Measurements from ENCODE around the gene FBXO44. TPM values are rescaled to one million over a fixed set of nuclear protein-coding genes. Genes with fewer than 3 reads are reported as not detected.

FBXO44 gene
- total RNA-seq, 1 experiment from 2014 or later: 22.6 TPM

DNA sequence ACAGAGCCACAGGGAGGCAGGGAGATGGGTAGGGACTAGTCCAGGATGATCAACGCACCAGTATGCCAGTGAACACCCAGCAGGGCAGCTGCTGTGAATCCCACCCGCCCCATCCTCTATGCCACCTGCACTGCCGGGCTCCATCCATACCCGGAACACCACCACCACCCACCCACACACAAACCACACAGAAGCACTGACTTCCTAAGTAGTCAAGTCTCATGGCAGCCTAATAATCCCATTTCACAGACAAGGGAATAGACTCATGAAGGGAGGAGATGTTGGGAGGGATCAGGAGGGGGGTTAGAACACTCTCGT lies 43.2 kb downstream of the FBXO44 start:
- TF ChIP-seq, protein P1, sequence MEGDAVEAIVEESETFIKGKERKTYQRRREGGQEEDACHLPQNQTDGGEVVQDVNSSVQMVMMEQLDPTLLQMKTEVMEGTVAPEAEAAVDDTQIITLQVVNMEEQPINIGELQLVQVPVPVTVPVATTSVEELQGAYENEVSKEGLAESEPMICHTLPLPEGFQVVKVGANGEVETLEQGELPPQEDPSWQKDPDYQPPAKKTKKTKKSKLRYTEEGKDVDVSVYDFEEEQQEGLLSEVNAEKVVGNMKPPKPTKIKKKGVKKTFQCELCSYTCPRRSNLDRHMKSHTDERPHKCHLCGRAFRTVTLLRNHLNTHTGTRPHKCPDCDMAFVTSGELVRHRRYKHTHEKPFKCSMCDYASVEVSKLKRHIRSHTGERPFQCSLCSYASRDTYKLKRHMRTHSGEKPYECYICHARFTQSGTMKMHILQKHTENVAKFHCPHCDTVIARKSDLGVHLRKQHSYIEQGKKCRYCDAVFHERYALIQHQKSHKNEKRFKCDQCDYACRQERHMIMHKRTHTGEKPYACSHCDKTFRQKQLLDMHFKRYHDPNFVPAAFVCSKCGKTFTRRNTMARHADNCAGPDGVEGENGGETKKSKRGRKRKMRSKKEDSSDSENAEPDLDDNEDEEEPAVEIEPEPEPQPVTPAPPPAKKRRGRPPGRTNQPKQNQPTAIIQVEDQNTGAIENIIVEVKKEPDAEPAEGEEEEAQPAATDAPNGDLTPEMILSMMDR (IDR thresholded peaks at IDR 0.05; ENCODE audit: insufficient read depth in 1 of 2, low read depth in 1 of 2, low read length in 1 of 2, severe bottlenecking in 1 of 2, unreplicated experiment in 1 of 2): no peak
- DNase-seq: no peak
- intact Hi-C loops (cut with micrococcal nuclease; ENCODE audit: unreplicated experiment): no loop called here
- H3K36me3 ChIP-seq (ENCODE audit: control insufficient read depth, insufficient read depth, low read length): no peaks in the 10 kb centered on the region
- CTCF ChIA-PET: no interaction called here
- Mint-ChIP-seq H3K9me3 (ENCODE audit: unreplicated experiment) (no peaks in the 10 kb centered on the region), H3K4me3 (ENCODE audit: unreplicated experiment) (no peak overlapping the region), H3K27me3 (ENCODE audit: insufficient read depth, unreplicated experiment) (peaks cover 9% of the 10 kb centered on the region), H3K27ac (ENCODE audit: unreplicated experiment) (no peak overlapping the region), H3K36me3 (ENCODE audit: insufficient read depth, unreplicated experiment) (no peaks in the 10 kb centered on the region), H3K4me1 (ENCODE audit: low read depth, unreplicated experiment) (no peaks in the 10 kb centered on the region)
- no peaks in the 10 kb centered on the region for H3K9me3 ChIP-seq
- no peaks in the 10 kb centered on the region for H3K4me1 ChIP-seq
- H3K4me3 ChIP-seq (ENCODE audit: low read depth, low read length): no peak overlapping the region
- H3K27me3 ChIP-seq (replicated peaks; ENCODE audit: control insufficient read depth, insufficient read depth, low read length): no peaks in the 10 kb centered on the region
- BruUV-seq (replicated peaks): no TSS peak
- POLR2A ChIA-PET: interaction anchor here (0.6 kb wide), 1 partner anchor 20 kb away, joined by 3 read pairs; no protein-coding TSS in a partner anchor

DNA sequence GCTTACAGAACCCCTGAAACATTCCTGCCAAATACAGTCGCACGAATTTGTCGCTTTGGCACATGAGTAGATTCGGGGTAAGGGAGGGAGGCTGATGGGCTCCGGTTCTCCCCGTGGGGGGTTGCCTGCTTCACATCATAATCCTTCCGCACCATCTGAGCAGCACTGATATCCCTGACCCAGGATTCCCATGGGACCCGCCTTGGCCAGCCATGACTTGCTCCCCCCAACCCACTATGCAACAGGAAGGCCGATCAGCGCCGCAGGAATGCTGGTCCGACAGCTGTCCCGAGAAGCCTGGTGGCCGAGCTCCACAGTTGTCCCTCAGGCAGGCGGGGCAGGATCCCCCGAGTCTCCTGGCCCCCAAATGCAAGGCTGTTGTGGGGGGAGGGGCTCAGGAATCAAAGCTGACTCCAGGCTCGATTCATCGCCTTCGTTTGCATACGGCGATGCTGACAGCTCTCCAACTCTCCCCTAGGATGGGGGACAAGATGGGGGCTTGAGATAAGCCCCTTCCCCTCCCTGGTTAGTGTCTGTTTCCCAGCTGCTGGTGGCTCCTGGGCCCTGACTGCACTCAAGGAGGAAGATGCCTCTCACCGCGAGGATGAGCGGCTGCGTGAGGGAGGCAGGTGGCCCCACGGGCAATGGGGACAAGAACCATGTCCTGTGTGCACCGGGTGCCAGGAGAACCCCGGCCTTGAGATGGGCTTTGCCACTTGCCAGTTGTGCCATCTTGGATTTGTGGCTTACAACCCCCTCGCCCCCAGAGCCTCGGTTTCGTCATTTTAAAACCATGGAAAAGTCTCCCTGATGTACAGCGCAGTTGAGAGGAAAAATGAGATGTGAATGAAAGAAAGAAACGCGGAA lies 46.2 kb downstream of the FBXO44 start:
- H3K9me3 ChIP-seq: no peaks in the 10 kb centered on the region
- no peaks in the 10 kb centered on the region; the same call in none of the 2 replicates for H3K27me3 ChIP-seq (replicated peaks; ENCODE audit: control insufficient read depth, insufficient read depth, low read length)
- ChIA-PET POLR2A (no interaction called here), CTCF (no interaction called here)
- BruUV-seq (replicated peaks): no TSS peak
- no peaks in the 10 kb centered on the region for H3K36me3 ChIP-seq (ENCODE audit: control insufficient read depth, insufficient read depth, low read length)
- DNase-seq: no peak
- Mint-ChIP-seq H3K9me3 (ENCODE audit: unreplicated experiment) (no peaks in the 10 kb centered on the region), H3K4me1 (ENCODE audit: low read depth, unreplicated experiment) (no peaks in the 10 kb centered on the region), H3K27me3 (ENCODE audit: insufficient read depth, unreplicated experiment) (peaks cover 4% of the 10 kb centered on the region), H3K36me3 (ENCODE audit: insufficient read depth, unreplicated experiment) (no peaks in the 10 kb centered on the region), H3K27ac (ENCODE audit: unreplicated experiment) (no peak overlapping the region), H3K4me3 (ENCODE audit: unreplicated experiment) (no peak overlapping the region)
- no peak overlapping the region for H3K4me3 ChIP-seq (ENCODE audit: low read depth, low read length)
- intact Hi-C loops (cut with micrococcal nuclease; ENCODE audit: unreplicated experiment): no loop called here
- TF ChIP-seq, protein P1 (IDR thresholded peaks at IDR 0.05; ENCODE audit: insufficient read depth in 1 of 2, low read depth in 1 of 2, low read length in 1 of 2, severe bottlenecking in 1 of 2, unreplicated experiment in 1 of 2): no peak
- H3K4me1 ChIP-seq: no peaks in the 10 kb centered on the region

DNA sequence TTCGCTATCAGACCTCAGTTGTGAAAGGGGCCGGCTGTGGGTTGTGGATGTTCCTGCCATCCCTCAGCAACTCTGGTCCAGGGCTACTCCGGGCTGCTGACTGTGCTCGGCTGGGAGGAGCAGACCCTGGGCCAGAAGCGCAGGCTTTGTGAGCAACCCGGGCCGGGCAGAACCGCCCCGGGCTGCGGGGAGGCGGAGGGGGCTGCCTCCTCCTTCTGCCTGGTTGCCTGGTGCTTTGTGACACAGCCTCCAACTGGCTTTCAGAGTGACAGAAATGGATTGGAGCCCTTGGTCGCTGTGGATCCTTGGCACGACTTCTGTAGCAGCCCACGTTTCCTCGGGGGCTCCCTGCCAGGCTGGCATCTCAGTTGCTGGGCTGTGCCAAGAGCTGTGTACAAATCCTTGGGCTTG lies 46.9 kb downstream of the FBXO44 start:
- ChIA-PET POLR2A (no interaction called here), CTCF (no interaction called here)
- Mint-ChIP-seq H3K4me3 (ENCODE audit: unreplicated experiment) (no peak overlapping the region), H3K27ac (ENCODE audit: unreplicated experiment) (no peak overlapping the region), H3K36me3 (ENCODE audit: insufficient read depth, unreplicated experiment) (no peaks in the 10 kb centered on the region), H3K4me1 (ENCODE audit: low read depth, unreplicated experiment) (no peaks in the 10 kb centered on the region), H3K9me3 (ENCODE audit: unreplicated experiment) (no peaks in the 10 kb centered on the region), H3K27me3 (ENCODE audit: insufficient read depth, unreplicated experiment) (peaks cover 4% of the 10 kb centered on the region)
- H3K9me3 ChIP-seq: no peaks in the 10 kb centered on the region
- no peaks in the 10 kb centered on the region for H3K4me1 ChIP-seq
- BruUV-seq (replicated peaks): no TSS peak
- no peaks in the 10 kb centered on the region; the same call in none of the 2 replicates for H3K27me3 ChIP-seq (replicated peaks; ENCODE audit: control insufficient read depth, insufficient read depth, low read length)
- intact Hi-C loops (cut with micrococcal nuclease; ENCODE audit: unreplicated experiment): no loop called here
- TF ChIP-seq, protein P1 (IDR thresholded peaks at IDR 0.05; ENCODE audit: insufficient read depth in 1 of 2, low read depth in 1 of 2, low read length in 1 of 2, severe bottlenecking in 1 of 2, unreplicated experiment in 1 of 2): no peak
- H3K4me3 ChIP-seq (ENCODE audit: low read depth, low read length): no peak overlapping the region
- DNase-seq: no peak
- no peaks in the 10 kb centered on the region for H3K36me3 ChIP-seq (ENCODE audit: control insufficient read depth, insufficient read depth, low read length)
